ENCODE data around the gene ANO1.

The ANO1 gene

GRCh38 chr11:70226967-70227366, 148.8 kb downstream of the ANO1 start:
- Histone ChIP-seq H3K9me3 (ENCODE audit: control insufficient read depth, insufficient read depth, low read length) (no peaks in the 10 kb centered on the region), H3K4me1 (ENCODE audit: control insufficient read depth, low read length) (no peaks in the 10 kb centered on the region), H3K36me3 (ENCODE audit: control insufficient read depth, low read length) (no peaks in the 10 kb centered on the region), H3K9me2 (replicated peaks; ENCODE audit: control insufficient read depth, low read length) (no peaks in the 10 kb centered on the region), H3K4me2 (ENCODE audit: low read length) (no peak overlapping the region), H3K27me3 (ENCODE audit: control insufficient read depth, low read length) (peaks cover 12% of the 10 kb centered on the region), H3K4me3 (ENCODE audit: low read length) (no peak overlapping the region), H3F3A (ENCODE audit: control insufficient read depth, insufficient read depth) (no peaks in the 10 kb centered on the region), H3K27ac (ENCODE audit: low read depth, low read length) (no peak overlapping the region), H3K79me2 (ENCODE audit: control insufficient read depth, low read length) (no peaks in the 10 kb centered on the region), H4K20me1 (ENCODE audit: control insufficient read depth, insufficient read depth, low read depth, low read length) (no peaks in the 10 kb centered on the region)
- peak; percentile 60 for TF ChIP-seq CTCF (IDR thresholded peaks at IDR 0.05; ENCODE audit: low read depth, low read length, poor library complexity, severe bottlenecking)
- no peak for TF ChIP-seq EZH2phosphoT487 (IDR thresholded peaks at IDR 0.05; ENCODE audit: borderline replicate concordance, low read length)

GRCh38 chr11:70229737-70230136, 151.6 kb downstream of the ANO1 start:
- no peak overlapping the region for H3K4me3 ChIP-seq (ENCODE audit: low read length)
- H3K27me3 ChIP-seq (ENCODE audit: control insufficient read depth, low read length) = peaks cover 15% of the 10 kb centered on the region
- no peak overlapping the region for H3K4me2 ChIP-seq (ENCODE audit: low read length)
- H3K4me1 ChIP-seq (ENCODE audit: control insufficient read depth, low read length) = no peaks in the 10 kb centered on the region
- no peaks in the 10 kb centered on the region for H3K9me3 ChIP-seq (ENCODE audit: control insufficient read depth, insufficient read depth, low read length)
- TF ChIP-seq EZH2phosphoT487 (IDR thresholded peaks at IDR 0.05; ENCODE audit: borderline replicate concordance, low read length) = no peak
- TF ChIP-seq CTCF (IDR thresholded peaks at IDR 0.05; ENCODE audit: low read depth, low read length, poor library complexity, severe bottlenecking) = no peak
- no peaks in the 10 kb centered on the region for H3K9me2 ChIP-seq (replicated peaks; ENCODE audit: control insufficient read depth, low read length)
- H4K20me1 ChIP-seq (ENCODE audit: control insufficient read depth, insufficient read depth, low read depth, low read length) = no peaks in the 10 kb centered on the region
- H3K79me2 ChIP-seq (ENCODE audit: control insufficient read depth, low read length) = no peaks in the 10 kb centered on the region
- H3F3A ChIP-seq (ENCODE audit: control insufficient read depth, insufficient read depth) = no peaks in the 10 kb centered on the region
- no peaks in the 10 kb centered on the region for H3K36me3 ChIP-seq (ENCODE audit: control insufficient read depth, low read length)
- no peak overlapping the region for H3K27ac ChIP-seq (ENCODE audit: low read depth, low read length)

- Histone ChIP-seq H3K27me3 (ENCODE audit: control insufficient read depth, low read length) (peaks cover 15% of the 10 kb centered on the region), H4K20me1 (ENCODE audit: control insufficient read depth, insufficient read depth, low read depth, low read length) (no peaks in the 10 kb centered on the region), H3K27ac (ENCODE audit: low read depth, low read length) (no peak overlapping the region), H3K4me1 (ENCODE audit: control insufficient read depth, low read length) (no peaks in the 10 kb centered on the region), H3K4me2 (ENCODE audit: low read length) (no peak overlapping the region), H3K36me3 (ENCODE audit: control insufficient read depth, low read length) (no peaks in the 10 kb centered on the region), H3K4me3 (ENCODE audit: low read length) (no peak overlapping the region), H3K9me2 (replicated peaks; ENCODE audit: control insufficient read depth, low read length) (no peaks in the 10 kb centered on the region), H3F3A (ENCODE audit: control insufficient read depth, insufficient read depth) (no peaks in the 10 kb centered on the region), H3K79me2 (ENCODE audit: control insufficient read depth, low read length) (no peaks in the 10 kb centered on the region), H3K9me3 (ENCODE audit: control insufficient read depth, insufficient read depth, low read length) (no peaks in the 10 kb centered on the region)
- TF ChIP-seq EZH2phosphoT487 (IDR thresholded peaks at IDR 0.05; ENCODE audit: borderline replicate concordance, low read length) (no peak), CTCF (IDR thresholded peaks at IDR 0.05; ENCODE audit: low read depth, low read length, poor library complexity, severe bottlenecking) (no peak)
Observed at GRCh38 chr11:70230151-70230839, 152.2 kb downstream of the ANO1 start.
